Measurements from ENCODE around the gene KDM1B.

KDM1B gene

GRCh38 chr6:18182568-18182967, 27.3 kb downstream of the KDM1B start:
- Histone ChIP-seq H3K4me3 (ENCODE audit: low read depth, low read length) (no peak overlapping the region), H3K9me3 (ENCODE audit: control insufficient read depth, insufficient read depth, low read depth, low read length) (no peaks in the 10 kb centered on the region), H3K4me1 (ENCODE audit: control insufficient read depth, insufficient read depth, low read length) (peaks cover 4% of the 10 kb centered on the region; the same call in 1 of the 2 replicates), H3K36me3 (ENCODE audit: control insufficient read depth in 2 of 2, insufficient read depth in 1 of 2, low read length in 2 of 2) (no peaks in the 10 kb centered on the region; a peak in 1 of 3 replicates), H3K27ac (ENCODE audit: extremely low read depth, low read depth, low read length) (no peak overlapping the region)
- TF ChIP-seq, protein P1, sequence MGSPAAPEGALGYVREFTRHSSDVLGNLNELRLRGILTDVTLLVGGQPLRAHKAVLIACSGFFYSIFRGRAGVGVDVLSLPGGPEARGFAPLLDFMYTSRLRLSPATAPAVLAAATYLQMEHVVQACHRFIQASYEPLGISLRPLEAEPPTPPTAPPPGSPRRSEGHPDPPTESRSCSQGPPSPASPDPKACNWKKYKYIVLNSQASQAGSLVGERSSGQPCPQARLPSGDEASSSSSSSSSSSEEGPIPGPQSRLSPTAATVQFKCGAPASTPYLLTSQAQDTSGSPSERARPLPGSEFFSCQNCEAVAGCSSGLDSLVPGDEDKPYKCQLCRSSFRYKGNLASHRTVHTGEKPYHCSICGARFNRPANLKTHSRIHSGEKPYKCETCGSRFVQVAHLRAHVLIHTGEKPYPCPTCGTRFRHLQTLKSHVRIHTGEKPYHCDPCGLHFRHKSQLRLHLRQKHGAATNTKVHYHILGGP (tag by site-specific recombination; IDR thresholded peaks at IDR 0.05): no peak
- TF ChIP-seq ZNF121 (tag by site-specific recombination; IDR thresholded peaks at IDR 0.05): peak; percentile 60
- ChIA-PET POLR2A (no interaction called here), CTCF (interaction anchor here (0.7 kb wide), 1 partner anchor 21 kb away, joined by 3 read pairs; no protein-coding TSS in a partner anchor)

- TF ChIP-seq, protein P2, sequence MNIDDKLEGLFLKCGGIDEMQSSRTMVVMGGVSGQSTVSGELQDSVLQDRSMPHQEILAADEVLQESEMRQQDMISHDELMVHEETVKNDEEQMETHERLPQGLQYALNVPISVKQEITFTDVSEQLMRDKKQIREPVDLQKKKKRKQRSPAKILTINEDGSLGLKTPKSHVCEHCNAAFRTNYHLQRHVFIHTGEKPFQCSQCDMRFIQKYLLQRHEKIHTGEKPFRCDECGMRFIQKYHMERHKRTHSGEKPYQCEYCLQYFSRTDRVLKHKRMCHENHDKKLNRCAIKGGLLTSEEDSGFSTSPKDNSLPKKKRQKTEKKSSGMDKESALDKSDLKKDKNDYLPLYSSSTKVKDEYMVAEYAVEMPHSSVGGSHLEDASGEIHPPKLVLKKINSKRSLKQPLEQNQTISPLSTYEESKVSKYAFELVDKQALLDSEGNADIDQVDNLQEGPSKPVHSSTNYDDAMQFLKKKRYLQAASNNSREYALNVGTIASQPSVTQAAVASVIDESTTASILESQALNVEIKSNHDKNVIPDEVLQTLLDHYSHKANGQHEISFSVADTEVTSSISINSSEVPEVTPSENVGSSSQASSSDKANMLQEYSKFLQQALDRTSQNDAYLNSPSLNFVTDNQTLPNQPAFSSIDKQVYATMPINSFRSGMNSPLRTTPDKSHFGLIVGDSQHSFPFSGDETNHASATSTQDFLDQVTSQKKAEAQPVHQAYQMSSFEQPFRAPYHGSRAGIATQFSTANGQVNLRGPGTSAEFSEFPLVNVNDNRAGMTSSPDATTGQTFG (tag by site-specific recombination; IDR thresholded peaks at IDR 0.05; ENCODE audit: borderline replicate concordance): no peak
- TF ChIP-seq ZNF16 (tag by site-specific recombination; IDR thresholded peaks at IDR 0.05; ENCODE audit: low read depth): no peak
- POLR2A ChIA-PET: no interaction called here
Observed at GRCh38 chr6:18183766-18184165, 28.5 kb downstream of the KDM1B start.

GRCh38 chr6:18185624-18186023, 30.4 kb downstream of the KDM1B start:
- no peaks in the 10 kb centered on the region; a peak in 1 of 3 replicates for H3K36me3 ChIP-seq (ENCODE audit: control insufficient read depth in 2 of 2, insufficient read depth in 1 of 2, low read length in 2 of 2)

More at GRCh38 chr6:18183766-18184165, 28.5 kb downstream of the KDM1B start:
- Histone ChIP-seq H3K4me1 (ENCODE audit: control insufficient read depth, insufficient read depth, low read length) (peaks cover 4% of the 10 kb centered on the region; the same call in 1 of the 2 replicates), H3K36me3 (ENCODE audit: control insufficient read depth in 2 of 2, insufficient read depth in 1 of 2, low read length in 2 of 2) (no peaks in the 10 kb centered on the region; a peak in 1 of 3 replicates), H3K4me3 (ENCODE audit: low read depth, low read length) (no peak overlapping the region), H3K9me3 (ENCODE audit: control insufficient read depth, insufficient read depth, low read depth, low read length) (no peaks in the 10 kb centered on the region), H3K27ac (ENCODE audit: extremely low read depth, low read depth, low read length) (no peak overlapping the region)
- CTCF ChIA-PET: no interaction called here

More at GRCh38 chr6:18185624-18186023, 30.4 kb downstream of the KDM1B start:
- no peak overlapping the region for H3K4me3 ChIP-seq (ENCODE audit: low read depth, low read length)
- TF ChIP-seq KLF10 (tag by site-specific recombination; IDR thresholded peaks at IDR 0.05) (no peak), ZEB2 (tag by site-specific recombination; IDR thresholded peaks at IDR 0.05) (no peak), ZNF274 (IDR thresholded peaks at IDR 0.05; ENCODE audit: low read length) (no peak), ZNF274 (tag by site-specific recombination; IDR thresholded peaks at IDR 0.05; ENCODE audit: borderline replicate concordance) (no peak), ZNF677 (tag by site-specific recombination; IDR thresholded peaks at IDR 0.05) (no peak), SP3 (tag by site-specific recombination; IDR thresholded peaks at IDR 0.05) (no peak), ZSCAN18 (tag by site-specific recombination; IDR thresholded peaks at IDR 0.05) (no peak), GLIS1 (tag by site-specific recombination; IDR thresholded peaks at IDR 0.05) (no peak), ZXDB (tag by site-specific recombination; IDR thresholded peaks at IDR 0.05) (no peak)
- TF ChIP-seq, protein P3, sequence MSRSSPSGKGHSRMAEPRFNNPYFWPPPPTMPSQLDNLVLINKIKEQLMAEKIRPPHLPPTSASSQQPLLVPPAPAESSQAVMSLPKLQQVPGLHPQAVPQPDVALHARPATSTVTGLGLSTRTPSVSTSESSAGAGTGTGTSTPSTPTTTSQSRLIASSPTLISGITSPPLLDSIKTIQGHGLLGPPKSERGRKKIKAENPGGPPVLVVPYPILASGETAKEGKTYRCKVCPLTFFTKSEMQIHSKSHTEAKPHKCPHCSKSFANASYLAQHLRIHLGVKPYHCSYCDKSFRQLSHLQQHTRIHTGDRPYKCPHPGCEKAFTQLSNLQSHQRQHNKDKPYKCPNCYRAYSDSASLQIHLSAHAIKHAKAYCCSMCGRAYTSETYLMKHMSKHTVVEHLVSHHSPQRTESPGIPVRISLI (tag by site-specific recombination; IDR thresholded peaks at IDR 0.05): no peak
- peaks cover 4% of the 10 kb centered on the region; the same call in 1 of the 2 replicates for H3K4me1 ChIP-seq (ENCODE audit: control insufficient read depth, insufficient read depth, low read length)
- no peaks in the 10 kb centered on the region for H3K9me3 ChIP-seq (ENCODE audit: control insufficient read depth, insufficient read depth, low read depth, low read length)
- H3K27ac ChIP-seq (ENCODE audit: extremely low read depth, low read depth, low read length): no peak overlapping the region
- ChIA-PET POLR2A (no interaction called here), CTCF (interaction anchor here (1.5 kb wide), 1 partner anchor 382 kb away, joined by 3 read pairs; no protein-coding TSS in a partner anchor)
